Hepatocyte (in vitro differentiated cells): ENCODE results near the gene TIMM22. TPM values are rescaled to one million over a fixed set of nuclear protein-coding genes. Genes with fewer than 3 reads are reported as not detected.

ENCODE experiments used
- DNase-seq: peaks from one replicate; pipeline ENCODE4 v3.0.0-alpha.2; 2016; ENCODE audit warnings: low spot score
- H2AFZ ChIP-seq: fragments of 200-600 bp; sonication (generic); 2 replicates; pipeline ENCODE4 v1.6.0; 2016; ENCODE audit warnings: antibody characterized with exemption, mild to moderate bottlenecking
- H3K27ac ChIP-seq: fragments of 200-600 bp; sonication (generic); 2 replicates; pipeline ENCODE4 v1.5.1; 2016; ENCODE audit warnings: mild to moderate bottlenecking
- H3K27me3 ChIP-seq: fragments of 200-600 bp; sonication (generic); 2 replicates; pipeline ENCODE4 v1.6.1; 2016
- H3K36me3 ChIP-seq: fragments of 200-600 bp; sonication (generic); replicated peaks from 2 replicates; pipeline ENCODE4 v1.5.1; 2016; ENCODE audit warnings: low read depth; ENCODE audit not compliant: insufficient read depth
- H3K4me1 ChIP-seq: fragments of 200-600 bp; sonication (generic); 2 replicates; pipeline ENCODE4 v1.5.1; 2016; ENCODE audit warnings: mild to moderate bottlenecking, moderate library complexity; ENCODE audit not compliant: insufficient read depth
- H3K4me2 ChIP-seq: fragments of 200-600 bp; sonication (generic); 2 replicates; pipeline ENCODE4 v1.6.0; 2016
- H3K4me3 ChIP-seq: fragments of 200-600 bp; sonication (generic); 2 replicates; pipeline ENCODE4 v1.5.1; 2016; ENCODE audit warnings: mild to moderate bottlenecking
- H3K79me2 ChIP-seq: fragments of 200-600 bp; sonication (generic); 2 replicates; pipeline ENCODE4 v1.6.0; 2017; ENCODE audit warnings: mild to moderate bottlenecking
- H3K9me2 ChIP-seq: fragments of 200-600 bp; sonication (generic); replicated peaks from 2 replicates; pipeline ENCODE4 v1.6.0; 2017; ENCODE audit warnings: mild to moderate bottlenecking; ENCODE audit not compliant: insufficient read depth
- H3K9me3 ChIP-seq: fragments of 200-600 bp; sonication (generic); 2 replicates; pipeline ENCODE4 v1.5.1; 2016; ENCODE audit warnings: low read depth, mild to moderate bottlenecking
- H4K20me1 ChIP-seq: fragments of 200-600 bp; sonication (generic); 2 replicates; pipeline ENCODE4 v1.6.0; 2016; ENCODE audit warnings: mild to moderate bottlenecking; ENCODE audit not compliant: insufficient read depth, poor library complexity, severe bottlenecking
- CTCF ChIP-seq: fragments of 200-600 bp; sonication (generic); IDR thresholded peaks from 2 replicates; pipeline ENCODE4 v1.5.1; 2016; ENCODE audit warnings: antibody characterized with exemption, mild to moderate bottlenecking; ENCODE audit not compliant: poor library complexity
- EZH2 ChIP-seq: fragments of 200-600 bp; sonication (generic); IDR thresholded peaks from 2 replicates; pipeline ENCODE4 v1.6.1; 2016; ENCODE audit warnings: antibody characterized with exemption, mild to moderate bottlenecking, borderline replicate concordance
- EZH2phosphoT487 ChIP-seq: fragments of 200-600 bp; sonication (generic); IDR thresholded peaks from one replicate; pipeline ENCODE4 v1.6.1; 2018; ENCODE audit warnings: antibody characterized with exemption, mild to moderate bottlenecking, low read depth, moderate library complexity; ENCODE audit not compliant: unreplicated experiment, severe bottlenecking
- WGBS: methylation state at CpG from one replicate; pipeline ENCODE4 v1.1.6; 2016; ENCODE audit warnings: low lambda C conversion rate; ENCODE audit errors: missing lambda C conversion rate; 5-methylcytosine and 5-hydroxymethylcytosine counted together
- microRNA-seq: library from miRNA; unstranded; fragments of <30 nt; microRNA quantifications from one replicate; pipeline ENCODE4, GENCODE V29; 2017
- polyA plus RNA-seq: library from polyadenylated mRNA; unstranded; fragments of >200 nt; fragmentation: Nextera tagmentation; extraction: Ambion mirVana; gene quantifications from 2 replicates; pipeline ENCODE4 v1.2.1, GENCODE V29; 2016
- small RNA-seq: library from RNA; depleted of rRNA; stranded (forward); fragments of <200 nt; gene quantifications from one replicate; pipeline ENCODE3, GENCODE V24; 2014
- total RNA-seq: library from RNA; depleted of rRNA; stranded (reverse); fragments of >200 nt; gene quantifications from 2 replicates; pipeline ENCODE4 v1.2.3, GENCODE V29; 2014

Gene TIMM22
- total and polyA plus RNA-seq, 2 experiments from 2014 or later: 16.7 to 18.4 TPM

GRCh38 chr17:1050246-1050995, 53.5 kb downstream of the TIMM22 start:
- Histone ChIP-seq H3K4me3 (no peak overlapping the region), H3K36me3 (no peaks in the 10 kb centered on the region), H3K4me2 (no peak overlapping the region), H3K4me1 (peaks cover 18% of the 10 kb centered on the region), H3K27ac (no peak overlapping the region), H3K9me3 (no peaks in the 10 kb centered on the region), H4K20me1 (no peaks in the 10 kb centered on the region), H3K27me3 (no peaks in the 10 kb centered on the region), H3K9me2 (no peaks in the 10 kb centered on the region), H2AFZ (no peak overlapping the region), H3K79me2 (no peaks in the 10 kb centered on the region)
- TF ChIP-seq CTCF (no peak), EZH2 (no peak), EZH2phosphoT487 (no peak)
- no peak for DNase-seq
- 93% methylated on average over 15 of the region's 22 CpGs for WGBS

DNA sequence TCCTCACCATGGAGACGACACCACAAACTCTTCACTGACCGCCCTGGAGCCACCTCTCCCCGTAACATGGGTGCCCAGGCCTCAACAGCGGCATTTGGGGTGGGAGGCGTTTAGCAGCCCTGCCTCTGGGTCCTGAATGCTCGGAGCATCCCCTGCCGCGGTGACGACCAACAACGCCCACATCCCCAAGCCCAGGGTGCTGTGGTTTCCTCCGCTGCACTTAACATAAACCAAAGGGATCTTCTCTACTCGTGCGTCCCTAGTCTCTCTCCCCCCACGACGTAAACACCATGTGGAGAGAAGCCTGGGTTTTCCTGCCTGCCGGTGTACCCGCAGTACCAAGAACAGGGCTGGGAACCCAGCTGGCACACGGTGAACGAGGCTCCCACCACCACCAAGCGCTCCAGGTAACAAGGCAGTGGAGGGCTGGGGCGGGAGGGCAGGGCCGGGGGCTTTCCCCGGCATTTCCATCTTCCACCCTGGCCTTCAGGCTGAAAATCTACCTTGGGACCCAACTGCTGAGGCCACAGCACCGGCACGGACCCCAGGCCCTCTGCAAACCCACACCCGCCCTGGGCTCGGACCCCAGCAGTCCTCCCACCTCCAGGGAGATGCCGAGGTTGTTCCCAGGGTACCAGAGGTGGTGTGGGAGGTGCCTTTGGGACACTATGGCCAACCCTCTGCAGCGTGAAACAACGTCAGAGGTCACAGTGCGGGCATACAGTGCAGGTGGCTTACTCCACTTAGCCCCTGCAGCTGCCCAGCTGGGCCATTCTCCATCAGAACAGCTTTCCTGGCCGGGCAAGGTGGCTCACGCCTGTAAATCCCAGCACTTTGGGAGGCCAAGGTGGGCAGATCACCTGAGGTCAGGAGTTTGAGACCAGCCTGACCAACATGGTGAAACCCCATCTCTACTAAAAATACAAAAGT, 54.3 kb downstream of the TIMM22 start:
- DNase-seq: no peak
- Histone ChIP-seq H3K27ac (no peak overlapping the region), H2AFZ (no peak overlapping the region), H3K79me2 (no peaks in the 10 kb centered on the region), H4K20me1 (no peaks in the 10 kb centered on the region), H3K4me3 (no peak overlapping the region), H3K36me3 (no peaks in the 10 kb centered on the region), H3K9me2 (no peaks in the 10 kb centered on the region), H3K4me1 (peaks cover 18% of the 10 kb centered on the region), H3K27me3 (no peaks in the 10 kb centered on the region), H3K9me3 (no peaks in the 10 kb centered on the region), H3K4me2 (no peak overlapping the region)
- WGBS: 95% methylated on average over 29 of the region's 33 CpGs
- TF ChIP-seq EZH2phosphoT487 (no peak), CTCF (no peak), EZH2 (no peak)

Small RNA genes lying within 50 kb of the gene (microRNA-seq; reads per million reads assigned to microRNA genes)
- gene MIR3183: 1.3 reads per million

Small RNA genes lying within 50 kb of the gene (small RNA-seq; reads per million reads assigned to genes)
- gene MIR3183: not detected

Other genes with a start within 250 kb of the TIMM22 start
- 11.6 and 12.0 TPM in 2 replicates for gene GEMIN4, start 244.9 kb upstream of the TIMM22 start, total RNA-seq
- gene GEMIN4, start 244.9 kb upstream of the TIMM22 start, polyA plus RNA-seq: 9.7 and 12.8 TPM in 2 replicates
- gene GLOD4, start 214.8 kb upstream of the TIMM22 start, total RNA-seq: 70.8 and 120 TPM in 2 replicates
- 68.1 and 74.1 TPM in 2 replicates for gene GLOD4, start 214.8 kb upstream of the TIMM22 start, polyA plus RNA-seq
- gene MRM3, start 214.8 kb upstream of the TIMM22 start, total RNA-seq: 14.6 and 17.0 TPM in 2 replicates
- gene MRM3, start 214.8 kb upstream of the TIMM22 start, polyA plus RNA-seq: 13.3 and 15.3 TPM in 2 replicates
- 55.0 and 58.7 TPM in 2 replicates for gene NXN, start 17.4 kb upstream of the TIMM22 start, total RNA-seq
- gene NXN, start 17.4 kb upstream of the TIMM22 start, polyA plus RNA-seq: 74.1 and 88.0 TPM in 2 replicates
- 51.5 and 130 TPM in 2 replicates for gene ABR, start 182.9 kb downstream of the TIMM22 start, total RNA-seq
- gene ABR, start 182.9 kb downstream of the TIMM22 start, polyA plus RNA-seq: 26.8 and 29.5 TPM in 2 replicates